Measurements from ENCODE around the gene MTA3. TPM values are rescaled to one million over a fixed set of nuclear protein-coding genes. Genes with fewer than 3 reads are reported as not detected.

The MTA3 gene
- polyA plus RNA-seq, 3 donors, result 2.0 to 4.5 (median 2.2) TPM

GRCh38 chr2:42792087-42792582 is 223.7 kb downstream of the MTA3 start:
- no peak for TF ChIP-seq CTCF (IDR thresholded peaks at IDR 0.05)
- H3K9me3 Mint-ChIP-seq, result no peaks in the 10 kb centered on the region
- Histone ChIP-seq H3K27ac (ENCODE audit: low read depth in 1 of 2, low read length in 2 of 2) (peak overlapping the region; percentile 64 to 93), H3K4me3 (replicated peaks in 1 of 3; ENCODE audit: low read depth in 2 of 3, low read length in 3 of 3) (peak overlapping the region; percentile 80 to 87 (median 86)), H3K4me2 (replicated peaks; ENCODE audit: extremely low read depth, low read length, poor library complexity, severe bottlenecking) (peak overlapping the region; percentile 85), H3K4me1 (ENCODE audit: control insufficient read depth in 1 of 2, insufficient read depth in 2 of 2, low read length in 2 of 2) (peaks cover 26 to 35% of the 10 kb centered on the region in 2 donors), H3K27me3 (ENCODE audit: control insufficient read depth in 2 of 2, insufficient read depth in 2 of 2, low read length in 2 of 2) (no peaks in the 10 kb centered on the region), H3K36me3 (replicated peaks in 1 of 2; ENCODE audit: control insufficient read depth in 1 of 2, insufficient read depth in 2 of 2, low read length in 2 of 2) (peaks cover 11 to 30% of the 10 kb centered on the region in 2 donors), H3K9ac (ENCODE audit: insufficient read depth, low read length, poor library complexity, severe bottlenecking) (peak overlapping the region; percentile 95), H2AFZ (ENCODE audit: insufficient read depth, low read depth, low read length, poor library complexity, severe bottlenecking) (peak overlapping the region; percentile 97), H3K79me2 (ENCODE audit: insufficient read depth, low read length) (peaks cover 53% of the 10 kb centered on the region), H3K9me3 (replicated peaks in 1 of 2; ENCODE audit: control insufficient read depth in 1 of 2, insufficient read depth in 1 of 2, low read length in 2 of 2) (no peaks in the 10 kb centered on the region), H4K20me1 (ENCODE audit: insufficient read depth, low read length) (peaks cover 5% of the 10 kb centered on the region)
- DNase-seq, result peak; percentile 69 to 72 (median 70)
- intact Hi-C loops (cut with micrococcal nuclease), result no loop called here
- H3K4me3 Mint-ChIP-seq, result peak overlapping the region; percentile 84 to 97
- H3K27ac Mint-ChIP-seq, result peak overlapping the region; percentile 77 to 96 (median 93)
- H3K4me1 Mint-ChIP-seq, result peaks cover 42% of the 10 kb centered on the region
- peaks cover 37 to 43% of the 10 kb centered on the region in 2 donors for H3K36me3 Mint-ChIP-seq
- WGBS (ENCODE audit: insufficient coverage), result 0% methylated on average over 11 of the region's 18 CpGs
- H3K27me3 Mint-ChIP-seq (ENCODE audit: low read depth in 3 of 3), result peaks cover 0 to 5% (median 2%) of the 10 kb centered on the region in 3 donors

GRCh38 chr2:42792583-42793333 is 224.3 kb downstream of the MTA3 start, which contains the start of gene HAAO:
HAAO (minus strand) TSS chr2:42792583; CDS start chr2:42792536, 47 bp downstream.
- intact Hi-C loops (cut with micrococcal nuclease), result no loop called here

More at GRCh38 chr2:42792583-42793333, 224.3 kb downstream of the MTA3 start, which contains the start of gene HAAO:
- Histone ChIP-seq H3K27me3 (ENCODE audit: control insufficient read depth in 2 of 2, insufficient read depth in 2 of 2, low read length in 2 of 2) (no peaks in the 10 kb centered on the region), H3K9me3 (replicated peaks in 1 of 2; ENCODE audit: control insufficient read depth in 1 of 2, insufficient read depth in 1 of 2, low read length in 2 of 2) (no peaks in the 10 kb centered on the region), H3K4me1 (ENCODE audit: control insufficient read depth in 1 of 2, insufficient read depth in 2 of 2, low read length in 2 of 2) (peaks cover 26 to 35% of the 10 kb centered on the region in 2 donors), H2AFZ (ENCODE audit: insufficient read depth, low read depth, low read length, poor library complexity, severe bottlenecking) (peak within 1 kb of the TSS; percentile 97), H3K27ac (ENCODE audit: low read depth in 1 of 2, low read length in 2 of 2) (peak within 1 kb of the TSS; percentile 64 to 93), H4K20me1 (ENCODE audit: insufficient read depth, low read length) (peaks cover 5% of the 10 kb centered on the region), H3K4me3 (replicated peaks in 1 of 3; ENCODE audit: low read depth in 2 of 3, low read length in 3 of 3) (peak within 1 kb of the TSS; percentile 80 to 87 (median 86)), H3K36me3 (replicated peaks in 1 of 2; ENCODE audit: control insufficient read depth in 1 of 2, insufficient read depth in 2 of 2, low read length in 2 of 2) (peaks cover 11 to 35% of the 10 kb centered on the region in 2 donors), H3K9ac (ENCODE audit: insufficient read depth, low read length, poor library complexity, severe bottlenecking) (peak within 1 kb of the TSS; percentile 95), H3K4me2 (replicated peaks; ENCODE audit: extremely low read depth, low read length, poor library complexity, severe bottlenecking) (peak within 1 kb of the TSS; percentile 85), H3K79me2 (ENCODE audit: insufficient read depth, low read length) (peaks cover 56% of the 10 kb centered on the region)
- no peaks in the 10 kb centered on the region for H3K9me3 Mint-ChIP-seq
- peak within 1 kb of the TSS; percentile 84 to 97 for H3K4me3 Mint-ChIP-seq
- H3K27me3 Mint-ChIP-seq (ENCODE audit: low read depth in 3 of 3), result peaks cover 0 to 4% (median 2%) of the 10 kb centered on the region in 3 donors
- H3K36me3 Mint-ChIP-seq, result peaks cover 39 to 48% of the 10 kb centered on the region in 2 donors
- TF ChIP-seq CTCF (IDR thresholded peaks at IDR 0.05), result peak; percentile 50
- 1% methylated on average over 75 of the region's 75 CpGs for WGBS (ENCODE audit: insufficient coverage)
- peaks cover 42% of the 10 kb centered on the region for H3K4me1 Mint-ChIP-seq
- DNase-seq, result peak; percentile 32 to 57 (median 41)
- peak within 1 kb of the TSS; percentile 77 to 96 (median 93) for H3K27ac Mint-ChIP-seq
